ENCODE data around the gene ADGRL1.
"Not testable (repeated sequence)": the region's sequence is repeated elsewhere in the genome, so short reads cannot be mapped to it uniquely, and the experiment has no call there.

Gene ADGRL1

DNA sequence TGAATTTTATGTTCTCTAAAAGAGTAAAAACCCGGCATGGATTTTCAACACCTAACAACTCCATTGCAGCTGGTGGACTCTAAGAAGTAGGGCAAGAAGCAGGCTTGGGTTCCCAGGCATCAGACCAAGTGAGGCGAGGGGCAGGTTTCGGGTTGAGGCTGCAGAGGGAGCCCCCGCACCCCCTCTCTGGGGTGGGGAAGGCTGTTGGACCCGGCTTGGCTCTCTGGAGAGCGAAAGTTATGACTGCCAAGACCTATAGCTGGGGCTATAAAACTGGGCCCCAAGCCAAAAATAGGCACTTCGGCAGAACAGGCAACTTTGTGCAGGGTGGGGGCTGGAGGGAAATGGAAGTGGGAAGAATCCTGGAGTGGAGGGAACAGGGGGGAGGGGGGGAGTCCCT is 1.8 kb upstream of the ADGRL1 start:
- H3K4me3 ChIP-seq (ENCODE audit: low read length) = peak overlapping the region; percentile 58
- not testable (repeated sequence) for DNase-seq (ENCODE audit: low read depth)

DNA sequence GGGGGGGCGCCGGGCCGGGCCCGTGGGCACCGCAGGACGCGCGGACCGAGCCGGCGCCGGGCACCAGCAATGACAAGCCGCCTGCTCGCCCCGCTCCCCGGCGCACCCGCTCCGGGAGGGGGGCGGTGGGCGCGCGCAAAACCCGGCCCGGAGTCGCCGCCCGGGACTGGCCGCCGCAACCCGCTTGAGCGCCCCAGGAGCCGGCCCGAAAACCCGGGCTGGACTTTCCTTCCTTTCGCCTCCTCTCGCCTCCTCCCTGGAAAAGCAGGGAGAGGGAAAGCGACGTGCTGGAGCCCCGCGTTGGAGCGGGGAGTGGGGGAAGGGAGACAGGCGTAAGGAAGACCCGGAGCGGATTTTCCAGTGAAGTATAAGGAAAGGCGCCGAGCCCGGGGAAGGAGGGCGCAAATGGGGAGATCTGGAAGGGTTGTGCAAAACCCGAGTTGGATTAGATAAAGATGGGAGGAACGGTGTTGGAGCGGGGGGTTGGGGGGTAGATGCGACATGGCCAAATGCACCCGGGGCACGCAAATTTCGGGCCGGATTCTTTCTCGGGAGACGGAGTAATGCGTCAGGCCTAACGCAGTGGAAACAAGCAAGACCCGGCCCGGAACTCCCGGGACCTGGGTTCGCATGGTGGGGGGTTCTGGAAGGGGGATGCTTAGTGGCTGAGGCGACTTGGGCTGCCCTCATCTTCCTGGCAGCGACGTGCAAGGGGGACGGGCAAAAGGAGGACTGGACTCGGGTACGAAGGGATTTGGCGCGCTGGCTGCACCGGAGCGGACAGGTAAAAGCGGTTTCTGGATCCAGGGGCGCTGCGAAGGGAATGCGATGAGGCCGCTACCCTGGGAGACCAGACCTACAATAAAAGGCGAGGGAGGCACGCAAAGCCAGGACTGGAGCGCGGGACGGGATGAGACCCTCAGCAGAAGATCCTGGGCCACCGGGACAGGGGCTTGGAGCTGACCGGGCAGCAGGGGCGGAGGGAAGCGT is 1.1 kb upstream of the ADGRL1 start:
- H3K4me3 ChIP-seq (ENCODE audit: low read length) = peak overlapping the region; percentile 58
- peak; percentile 83 for DNase-seq (ENCODE audit: low read depth)

DNA sequence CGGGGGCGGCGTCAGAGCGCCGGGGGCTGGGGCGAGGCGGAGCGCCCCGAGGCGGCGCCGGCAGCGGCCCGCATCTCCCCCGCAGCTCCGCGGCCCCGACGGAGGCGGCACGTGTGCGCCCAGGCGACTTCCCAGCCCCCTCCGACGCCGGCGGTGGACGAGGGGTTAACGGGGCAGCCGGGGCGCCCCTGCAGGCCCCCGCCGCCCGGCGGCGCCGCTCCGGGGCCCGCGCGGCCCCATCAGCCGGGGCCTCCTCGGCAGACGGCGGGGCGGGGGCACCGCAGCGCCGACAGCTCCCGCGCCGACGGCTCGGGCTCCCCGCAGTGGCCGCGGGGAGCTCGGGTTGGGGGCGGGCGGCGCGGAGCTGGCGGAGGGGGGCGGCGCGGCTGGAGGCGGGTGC is 339 bp upstream of the ADGRL1 start:
- not testable (repeated sequence) for DNase-seq (ENCODE audit: low read depth); H3K4me3 ChIP-seq (ENCODE audit: low read length)

DNA sequence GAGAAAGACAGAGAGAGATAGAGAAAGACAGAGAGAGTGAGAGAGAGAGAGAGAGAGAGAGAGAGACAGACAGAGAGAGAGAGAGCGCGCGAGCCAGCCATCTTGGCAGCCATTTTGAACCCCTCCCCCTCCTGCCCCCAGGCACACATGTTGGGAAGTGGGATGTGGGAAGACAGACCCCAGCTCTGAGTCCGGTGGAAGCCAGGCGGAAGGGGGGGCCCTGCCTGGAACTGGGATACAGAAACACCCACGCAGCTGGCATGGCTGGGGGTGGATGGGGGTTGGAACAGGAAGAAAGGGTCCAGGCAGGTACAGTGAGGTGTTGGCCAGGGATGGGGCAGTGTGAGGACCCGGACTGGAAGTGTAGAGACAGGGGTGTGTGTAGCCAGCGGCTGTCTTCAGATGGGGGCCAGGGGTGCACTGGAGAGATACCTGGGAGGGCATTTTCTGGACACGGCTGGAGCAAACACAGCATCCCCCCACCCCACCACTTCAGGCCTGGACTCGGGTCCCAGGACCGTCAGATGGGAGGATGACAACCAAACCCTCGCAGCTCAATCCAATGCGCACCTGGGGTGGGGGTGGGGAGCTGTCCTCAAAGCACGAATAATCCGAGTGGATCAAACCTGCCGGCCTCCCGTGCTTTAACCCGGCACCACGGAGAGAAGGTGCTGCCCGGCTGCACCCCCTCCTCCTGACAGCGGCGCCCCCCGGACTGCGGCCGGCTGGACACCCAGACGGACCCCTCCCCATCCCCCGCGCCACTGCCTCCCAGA is 1.1 kb downstream of the ADGRL1 start:
- peak overlapping the region; percentile 20 for H3K4me3 ChIP-seq (ENCODE audit: low read length)

GRCh38 chr19:14204219-14204618 is 1.8 kb downstream of the ADGRL1 start:
- not testable (repeated sequence) for DNase-seq (ENCODE audit: low read depth); H3K4me3 ChIP-seq (ENCODE audit: low read length)

More for the DNA sequence above, 1.1 kb downstream of the ADGRL1 start:
- DNase-seq (ENCODE audit: low read depth) = not testable (repeated sequence)

- not testable (repeated sequence) for H3K4me3 ChIP-seq (ENCODE audit: low read length); DNase-seq (ENCODE audit: low read depth)
Observed at GRCh38 chr19:14203788-14204187, 2.2 kb downstream of the ADGRL1 start.

DNA sequence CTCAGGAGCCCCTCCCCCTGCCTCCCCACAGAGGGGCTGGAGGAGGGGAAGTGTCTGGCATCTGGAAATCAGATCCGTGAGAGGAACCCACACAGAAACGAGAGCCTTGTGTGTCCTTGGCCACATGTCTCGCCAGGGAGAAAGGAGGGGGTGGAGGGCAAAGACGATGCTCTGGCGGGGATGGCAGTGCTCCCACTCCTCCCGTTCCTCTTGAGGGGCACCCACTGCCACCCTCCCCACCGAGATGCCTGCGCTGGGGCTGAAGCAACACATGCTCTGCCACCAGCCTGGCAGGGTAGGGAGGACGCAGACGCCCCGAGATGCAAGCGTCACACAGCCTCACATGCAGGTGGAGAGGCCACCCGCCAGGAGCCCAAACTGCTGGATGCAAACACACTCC is 2.8 kb downstream of the ADGRL1 start:
- H3K4me3 ChIP-seq (ENCODE audit: low read length) = no peak overlapping the region
- TF ChIP-seq, protein P1, sequence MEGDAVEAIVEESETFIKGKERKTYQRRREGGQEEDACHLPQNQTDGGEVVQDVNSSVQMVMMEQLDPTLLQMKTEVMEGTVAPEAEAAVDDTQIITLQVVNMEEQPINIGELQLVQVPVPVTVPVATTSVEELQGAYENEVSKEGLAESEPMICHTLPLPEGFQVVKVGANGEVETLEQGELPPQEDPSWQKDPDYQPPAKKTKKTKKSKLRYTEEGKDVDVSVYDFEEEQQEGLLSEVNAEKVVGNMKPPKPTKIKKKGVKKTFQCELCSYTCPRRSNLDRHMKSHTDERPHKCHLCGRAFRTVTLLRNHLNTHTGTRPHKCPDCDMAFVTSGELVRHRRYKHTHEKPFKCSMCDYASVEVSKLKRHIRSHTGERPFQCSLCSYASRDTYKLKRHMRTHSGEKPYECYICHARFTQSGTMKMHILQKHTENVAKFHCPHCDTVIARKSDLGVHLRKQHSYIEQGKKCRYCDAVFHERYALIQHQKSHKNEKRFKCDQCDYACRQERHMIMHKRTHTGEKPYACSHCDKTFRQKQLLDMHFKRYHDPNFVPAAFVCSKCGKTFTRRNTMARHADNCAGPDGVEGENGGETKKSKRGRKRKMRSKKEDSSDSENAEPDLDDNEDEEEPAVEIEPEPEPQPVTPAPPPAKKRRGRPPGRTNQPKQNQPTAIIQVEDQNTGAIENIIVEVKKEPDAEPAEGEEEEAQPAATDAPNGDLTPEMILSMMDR (conservative IDR thresholded peaks at IDR 0.05; ENCODE audit: low read depth, low read length) = no peak
- no peak for DNase-seq (ENCODE audit: low read depth)

- DNase-seq (ENCODE audit: low read depth); H3K4me3 ChIP-seq (ENCODE audit: low read length): not testable (repeated sequence)
Observed at GRCh38 chr19:14201481-14201880, 4.5 kb downstream of the ADGRL1 start.

DNA sequence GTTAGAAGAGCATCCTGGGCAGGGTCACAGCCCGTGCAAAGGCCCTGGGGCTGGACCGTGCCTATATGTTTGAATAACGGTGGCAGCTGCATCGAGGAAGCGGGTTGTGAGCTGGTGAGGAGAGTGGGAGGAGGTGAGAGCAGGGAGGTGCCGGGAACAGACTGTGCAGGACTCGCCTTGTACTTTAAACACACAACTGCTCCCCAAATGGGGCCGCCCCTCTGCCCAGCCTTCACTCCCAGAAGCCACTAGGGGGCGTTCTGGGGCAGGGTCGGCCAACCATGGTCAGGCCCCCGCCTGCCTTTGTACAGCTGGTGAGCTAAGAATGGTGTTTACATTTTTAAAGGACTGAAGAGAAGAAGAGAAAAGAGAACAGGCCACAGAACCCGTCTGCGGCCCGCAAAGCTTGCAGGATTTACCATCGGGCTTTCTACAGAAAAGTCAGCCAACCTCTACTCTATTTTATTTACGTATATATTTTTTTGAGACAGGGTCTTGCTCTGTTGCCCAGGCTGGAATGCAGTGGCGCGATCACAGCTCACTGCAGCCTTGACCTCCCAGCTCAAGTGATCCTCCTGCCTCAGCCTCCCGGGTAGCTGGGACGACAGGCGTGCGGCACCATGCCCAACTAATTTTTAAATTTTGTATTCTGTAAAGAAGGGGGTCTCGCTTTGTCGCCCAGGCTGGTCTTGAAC is 5.7 kb downstream of the ADGRL1 start:
- DNase-seq (ENCODE audit: low read depth); H3K4me3 ChIP-seq (ENCODE audit: low read length): not testable (repeated sequence)
- TF ChIP-seq, protein P1 (conservative IDR thresholded peaks at IDR 0.05; ENCODE audit: low read depth, low read length) = peak; percentile 58

- no peak for DNase-seq (ENCODE audit: low read depth)
- H3K4me3 ChIP-seq (ENCODE audit: low read length) = no peak overlapping the region
- TF ChIP-seq, protein P1 (conservative IDR thresholded peaks at IDR 0.05; ENCODE audit: low read depth, low read length) = peak; percentile 8
Observed at GRCh38 chr19:14198384-14199376, 7.3 kb downstream of the ADGRL1 start.
